ENCODE results near the gene TTL.

The TTL gene

GRCh38 chr2:112584891-112585250 is 102.9 kb downstream of the TTL start:
- no peak for FAIRE-seq

GRCh38 chr2:112585400-112585799 is 103.4 kb downstream of the TTL start:
- FAIRE-seq = no peak

GRCh38 chr2:112585873-112586464 is 104.0 kb downstream of the TTL start:
- FAIRE-seq = no peak

- no peak for FAIRE-seq
Measured at GRCh38 chr2:112588611-112589045, 106.7 kb downstream of the TTL start.
